Stimulated activated memory B cell treated with anti-CD40 and anti-IgM and Interleukin-4, amounts not matched to agents 10 μg/mL and 1 μg/mL and 100 μg/mL, for 72 hours (primary cell): ENCODE data around the gene DMRT1.

Source experiments
- ATAC-seq: fragments of 150-1000 bp; cut with Tn5 transposase; 2 replicates; pipeline ENCODE4 v1.10.0; 2021
- H3K27ac Mint-ChIP-seq: one replicate; pipeline ENCODE4 v1.8.0; 2022; ENCODE audit warnings: mild to moderate bottlenecking, mixed read lengths
- H3K27me3 Mint-ChIP-seq: one replicate; pipeline ENCODE4 v1.8.0; 2022; ENCODE audit warnings: mixed read lengths
- H3K36me3 Mint-ChIP-seq: one replicate; pipeline ENCODE4 v1.8.0; 2022; ENCODE audit warnings: mixed read lengths
- H3K4me1 Mint-ChIP-seq: one replicate; pipeline ENCODE4 v1.8.0; 2022; ENCODE audit warnings: mixed read lengths
- H3K4me3 Mint-ChIP-seq: one replicate; pipeline ENCODE4 v1.8.0; 2022; ENCODE audit warnings: mild to moderate bottlenecking, moderate library complexity, mixed read lengths
- H3K9me3 Mint-ChIP-seq: one replicate; pipeline ENCODE4 v1.8.0; 2022; ENCODE audit warnings: mixed read lengths

DMRT1 gene

GRCh38 chr9:1009101-1009707, 167.7 kb downstream of the DMRT1 start:
- Mint-ChIP-seq H3K27ac (no peak overlapping the region), H3K36me3 (no peaks in the 10 kb centered on the region), H3K9me3 (no peaks in the 10 kb centered on the region), H3K4me1 (peaks cover 21% of the 10 kb centered on the region), H3K27me3 (peaks cover 47% of the 10 kb centered on the region), H3K4me3 (no peak overlapping the region)
- peak; percentile 92 for ATAC-seq

GRCh38 chr9:1013021-1013420, 171.5 kb downstream of the DMRT1 start:
- H3K4me1 Mint-ChIP-seq: peaks cover 15% of the 10 kb centered on the region

GRCh38 chr9:1014225-1014624, 172.7 kb downstream of the DMRT1 start:
- ATAC-seq: no peak
- Mint-ChIP-seq H3K4me3 (no peak overlapping the region), H3K4me1 (peaks cover 13% of the 10 kb centered on the region), H3K36me3 (no peaks in the 10 kb centered on the region), H3K27me3 (peaks cover 30% of the 10 kb centered on the region), H3K9me3 (no peaks in the 10 kb centered on the region), H3K27ac (no peak overlapping the region)

More at GRCh38 chr9:1013021-1013420, 171.5 kb downstream of the DMRT1 start:
- no peaks in the 10 kb centered on the region for H3K9me3 Mint-ChIP-seq
- no peak for ATAC-seq
- no peak overlapping the region for H3K27ac Mint-ChIP-seq
- peaks cover 34% of the 10 kb centered on the region for H3K27me3 Mint-ChIP-seq
- no peaks in the 10 kb centered on the region for H3K36me3 Mint-ChIP-seq
- H3K4me3 Mint-ChIP-seq: no peak overlapping the region

GRCh38 chr9:1014640-1015039, 173.1 kb downstream of the DMRT1 start:
- Mint-ChIP-seq H3K36me3 (no peaks in the 10 kb centered on the region), H3K27me3 (peaks cover 26% of the 10 kb centered on the region), H3K4me1 (peaks cover 8% of the 10 kb centered on the region), H3K27ac (no peak overlapping the region), H3K4me3 (no peak overlapping the region), H3K9me3 (no peaks in the 10 kb centered on the region)
- ATAC-seq: no peak

GRCh38 chr9:1018121-1018520, 176.6 kb downstream of the DMRT1 start:
- no peak overlapping the region for H3K27ac Mint-ChIP-seq
- peaks cover 20% of the 10 kb centered on the region for H3K27me3 Mint-ChIP-seq
- H3K4me1 Mint-ChIP-seq: peaks cover 3% of the 10 kb centered on the region
- H3K9me3 Mint-ChIP-seq: no peaks in the 10 kb centered on the region
- ATAC-seq: no peak
- no peaks in the 10 kb centered on the region for H3K36me3 Mint-ChIP-seq
- no peak overlapping the region for H3K4me3 Mint-ChIP-seq
